Right hindlimb (tissue), 1 donor: ENCODE measurements around the gene ATP13A3.
"Not testable (repeated sequence)": the region's sequence is repeated elsewhere in the genome, so short reads cannot be mapped to it uniquely, and the experiment has no call there.

Experiments
- DNase-seq: peaks from one replicate; pipeline ENCODE4 v3.0.0-alpha.2; 2018

The ATP13A3 gene

GRCh38 chr3:194486540-194487288 lies at the start of gene ATP13A3:
Gene ATP13A3 (minus strand): TSS chr3:194487002. CDS start chr3:194462190, 24,812 bp downstream.
- DNase-seq: peak; percentile 92

GRCh38 chr3:194535199-194535598 lies 48.4 kb upstream of the ATP13A3 start:
- DNase-seq: not testable (repeated sequence)

GRCh38 chr3:194534243-194534642 lies 47.4 kb upstream of the ATP13A3 start:
- DNase-seq: no peak

GRCh38 chr3:194532591-194532990 lies 45.8 kb upstream of the ATP13A3 start:
- DNase-seq: no peak

- no peak for DNase-seq
Observed at GRCh38 chr3:194527726-194528125, 40.9 kb upstream of the ATP13A3 start.

GRCh38 chr3:194526164-194526563 lies 39.4 kb upstream of the ATP13A3 start:
- no peak for DNase-seq

GRCh38 chr3:194522579-194523046 lies 35.8 kb upstream of the ATP13A3 start:
- DNase-seq: no peak

GRCh38 chr3:194521510-194522260 lies 34.9 kb upstream of the ATP13A3 start:
- DNase-seq: no peak

- not testable (repeated sequence) for DNase-seq
Observed at GRCh38 chr3:194520682-194521162, 33.9 kb upstream of the ATP13A3 start.

- DNase-seq: not testable (repeated sequence)
Observed at GRCh38 chr3:194520201-194520600, 33.4 kb upstream of the ATP13A3 start.

GRCh38 chr3:194518652-194519051 lies 31.9 kb upstream of the ATP13A3 start:
- DNase-seq: no peak

GRCh38 chr3:194517333-194517732 lies 30.5 kb upstream of the ATP13A3 start:
- DNase-seq: no peak

GRCh38 chr3:194514626-194515025 lies 27.8 kb upstream of the ATP13A3 start:
- DNase-seq: no peak

GRCh38 chr3:194512895-194513601 lies 26.2 kb upstream of the ATP13A3 start:
- no peak for DNase-seq

GRCh38 chr3:194508491-194509453 lies 22.0 kb upstream of the ATP13A3 start:
- DNase-seq: no peak

- no peak for DNase-seq
Observed at GRCh38 chr3:194507571-194507970, 20.8 kb upstream of the ATP13A3 start.

GRCh38 chr3:194505791-194506415 lies 19.1 kb upstream of the ATP13A3 start:
- no peak for DNase-seq

GRCh38 chr3:194504861-194505260 lies 18.1 kb upstream of the ATP13A3 start:
- no peak for DNase-seq

GRCh38 chr3:194504146-194504545 lies 17.3 kb upstream of the ATP13A3 start:
- no peak for DNase-seq

GRCh38 chr3:194503081-194503531 lies 16.3 kb upstream of the ATP13A3 start:
- DNase-seq: no peak

GRCh38 chr3:194500198-194500597 lies 13.4 kb upstream of the ATP13A3 start:
- DNase-seq: no peak
